ENCODE results near the gene SLC7A11.

GRCh38 chr4:138118270-138118669 is 123.9 kb downstream of the SLC7A11 start:
- TF ChIP-seq CTCF (conservative IDR thresholded peaks at IDR 0.05; ENCODE audit: low read depth, low read length) (no peak), EZH2 (IDR thresholded peaks at IDR 0.05; ENCODE audit: borderline replicate concordance, low read depth, low read length, poor library complexity, severe bottlenecking) (no peak)

All from A673 (cell line).